Stimulated activated CD4-positive, alpha-beta T cell treated with anti-CD3 and anti-CD28 coated beads, Interleukin-1b, Interleukin-23, amount 100 ng/mL, for 24 hours (primary cell): ENCODE results near the gene LIMCH1.
"Not testable (repeated sequence)": the region's sequence is repeated elsewhere in the genome, so short reads cannot be mapped to it uniquely, and the experiment has no call there.

Experiments
- DNase-seq, 4 experiments: peaks; one replicate each; pipeline ENCODE4 v3.0.0-alpha.2; 2020; ENCODE audit warnings: low read depth in 4 of 4, low spot score in 1 of 4

Gene LIMCH1

GRCh38 chr4:41610474-41610873 is 72.5 kb downstream of the LIMCH1 start:
- DNase-seq, result no peak

GRCh38 chr4:41611124-41611838 is 73.3 kb downstream of the LIMCH1 start:
- DNase-seq, result no peak

- DNase-seq, result no peak
These were observed 74.2 kb downstream of the LIMCH1 start for GRCh38 chr4:41611881-41612871.

GRCh38 chr4:41613386-41613785 is 75.4 kb downstream of the LIMCH1 start:
- no peak for DNase-seq

- DNase-seq, result no peak
These were observed 75.9 kb downstream of the LIMCH1 start for GRCh38 chr4:41613821-41614220.

GRCh38 chr4:41614519-41614918 is 76.6 kb downstream of the LIMCH1 start:
- no peak for DNase-seq

- DNase-seq, result no peak
These were observed 81.2 kb downstream of the LIMCH1 start for GRCh38 chr4:41619161-41619560.

GRCh38 chr4:41620594-41621256 is 82.8 kb downstream of the LIMCH1 start:
- no peak for DNase-seq

GRCh38 chr4:41622787-41623186 is 84.8 kb downstream of the LIMCH1 start:
- no peak for DNase-seq

- no peak for DNase-seq
These were observed 86.8 kb downstream of the LIMCH1 start for GRCh38 chr4:41624765-41625164.

- no peak for DNase-seq
These were observed 87.6 kb downstream of the LIMCH1 start for GRCh38 chr4:41625531-41625930.

GRCh38 chr4:41628936-41629335 is 91.0 kb downstream of the LIMCH1 start:
- no peak for DNase-seq

GRCh38 chr4:41631523-41631922 is 93.6 kb downstream of the LIMCH1 start:
- no peak for DNase-seq

GRCh38 chr4:41632481-41633073 is 94.6 kb downstream of the LIMCH1 start:
- DNase-seq, result no peak

- DNase-seq, result no peak
These were observed 95.4 kb downstream of the LIMCH1 start for GRCh38 chr4:41633321-41633720.

- no peak for DNase-seq
These were observed 97.5 kb downstream of the LIMCH1 start for GRCh38 chr4:41635441-41635840.

- no peak for DNase-seq
These were observed 100.2 kb downstream of the LIMCH1 start for GRCh38 chr4:41638203-41638602.

GRCh38 chr4:41638866-41639265 is 100.9 kb downstream of the LIMCH1 start:
- DNase-seq, result no peak

- DNase-seq, result no peak
These were observed 101.3 kb downstream of the LIMCH1 start for GRCh38 chr4:41639291-41639690.

GRCh38 chr4:41640906-41641305 is 102.9 kb downstream of the LIMCH1 start:
- DNase-seq, result no peak

GRCh38 chr4:41642746-41643145 is 104.8 kb downstream of the LIMCH1 start:
- DNase-seq, result not testable (repeated sequence)
